Superior temporal gyrus (tissue), 1 donor: Measurements from ENCODE around the gene KCTD5.

Experiments used
- DNase-seq: peaks from one replicate; pipeline ENCODE4 v3.0.0-alpha.2; 2016; ENCODE audit errors: extremely low spot score

KCTD5 gene

DNA sequence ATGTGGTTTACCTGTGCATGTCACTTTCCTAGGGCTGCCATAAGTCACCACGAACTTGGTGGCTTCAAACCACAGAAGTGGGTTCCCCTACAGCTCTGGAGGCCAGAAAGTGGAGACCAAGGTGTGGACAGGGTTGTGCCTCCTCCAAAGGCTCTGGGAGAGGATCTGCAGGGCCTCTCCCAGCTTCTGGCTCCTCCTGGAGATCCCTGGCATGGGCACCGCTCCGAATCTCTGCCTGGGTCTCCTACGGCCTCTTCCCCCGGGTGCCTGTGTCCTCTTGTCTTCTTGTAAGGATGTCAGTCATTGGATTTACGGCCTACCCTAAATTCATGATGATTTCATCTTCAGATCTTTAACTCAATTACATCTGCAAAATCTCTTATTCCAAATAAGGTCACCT, 67.6 kb downstream of the KCTD5 start:
- DNase-seq: no peak

- DNase-seq: no peak
These were observed 69.3 kb downstream of the KCTD5 start for GRCh38 chr16:2751577-2752034.

DNA sequence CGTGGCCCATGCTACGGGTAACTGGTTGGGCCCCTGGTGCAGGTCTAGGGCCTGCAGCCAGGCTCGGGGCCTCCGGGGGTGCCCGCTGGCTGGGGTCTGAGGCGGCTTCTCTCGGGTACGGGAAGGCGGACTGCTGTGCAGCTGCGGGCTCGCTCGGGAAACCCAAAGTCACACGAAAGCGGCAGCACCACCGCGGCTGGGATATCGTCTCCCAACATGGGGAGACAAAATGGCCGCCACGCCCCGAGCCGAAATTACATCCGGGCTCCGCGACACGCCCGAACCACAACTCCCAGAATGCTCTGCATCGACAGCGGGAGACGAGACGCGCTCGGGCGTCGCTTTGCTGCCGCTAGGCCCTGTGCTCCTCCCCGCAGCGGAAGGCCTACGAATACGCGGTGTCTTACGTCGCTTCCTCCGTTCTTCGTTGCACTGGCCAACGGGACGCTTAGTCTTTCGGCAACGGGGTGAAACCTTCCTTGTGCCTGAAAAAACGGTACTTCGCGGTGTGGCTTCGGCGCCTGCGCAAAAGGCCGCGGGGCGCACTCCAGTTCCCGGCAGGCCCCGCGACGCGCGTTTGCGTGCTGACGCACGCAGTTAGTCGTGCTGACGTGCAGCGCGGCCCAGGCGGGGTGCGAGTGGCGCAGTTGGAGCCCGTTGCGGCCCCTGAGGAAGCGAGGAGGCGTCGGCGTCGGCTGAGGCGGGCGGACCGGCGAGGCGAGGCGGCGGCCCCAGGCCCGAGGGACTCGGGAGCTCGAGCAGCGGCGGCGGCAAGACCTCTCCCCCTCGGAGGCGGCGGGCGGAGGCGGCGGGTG, 69.9 kb downstream of the KCTD5 start, which contains the start of gene SRRM2:
SRRM2 (plus strand) TSS at position 604 of the 815 bp plus-strand sequence. CDS start 3,727 bp downstream, outside the sequence.
- DNase-seq: peak; percentile 98

DNA sequence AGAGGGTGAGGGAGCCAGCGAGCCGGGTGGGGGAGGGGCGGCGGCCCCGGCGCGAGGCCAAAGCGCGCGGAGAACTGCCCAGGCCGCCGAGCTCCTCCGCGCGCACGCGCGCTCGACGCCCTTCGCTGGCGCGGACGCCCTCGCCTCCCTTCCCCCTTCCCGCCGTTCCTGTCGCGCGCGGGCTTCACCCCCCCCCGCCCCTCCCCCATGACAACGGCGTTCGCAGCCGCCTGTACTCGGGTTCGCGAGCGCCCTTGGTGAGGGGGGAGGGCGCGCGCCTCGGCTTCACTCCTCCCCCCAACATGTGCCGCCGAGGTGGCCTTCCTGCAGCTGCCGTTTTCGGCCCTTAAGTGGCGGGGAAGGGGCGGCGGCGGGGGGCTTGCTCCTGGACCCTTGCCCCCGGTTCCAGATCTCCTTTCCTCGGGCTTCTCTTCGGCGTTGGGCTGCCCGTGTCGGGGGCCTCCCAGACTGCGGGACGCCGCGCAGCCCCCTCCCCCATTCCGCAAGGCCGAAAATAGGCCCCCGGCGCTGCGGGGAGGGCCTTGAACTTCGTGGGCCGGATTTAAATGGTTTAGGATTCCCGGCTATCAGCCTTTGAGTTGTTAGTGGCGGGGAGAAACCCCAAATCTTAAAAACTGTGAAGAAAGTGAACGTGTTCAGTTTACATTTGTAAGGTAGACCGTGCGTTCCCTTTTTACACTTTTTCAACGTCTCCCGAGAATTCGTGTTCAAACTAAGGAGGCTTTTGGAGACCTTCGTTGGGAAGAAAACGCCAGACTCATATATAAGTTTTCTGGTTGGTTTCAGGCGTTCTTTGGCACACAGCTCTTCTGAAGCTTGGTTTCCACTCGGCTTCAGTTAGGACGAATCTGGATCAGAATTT, 70.8 kb downstream of the KCTD5 start:
- peak; percentile 76 for DNase-seq

- DNase-seq: no peak
These were observed 71.4 kb downstream of the KCTD5 start for GRCh38 chr16:2753733-2754020.

DNA sequence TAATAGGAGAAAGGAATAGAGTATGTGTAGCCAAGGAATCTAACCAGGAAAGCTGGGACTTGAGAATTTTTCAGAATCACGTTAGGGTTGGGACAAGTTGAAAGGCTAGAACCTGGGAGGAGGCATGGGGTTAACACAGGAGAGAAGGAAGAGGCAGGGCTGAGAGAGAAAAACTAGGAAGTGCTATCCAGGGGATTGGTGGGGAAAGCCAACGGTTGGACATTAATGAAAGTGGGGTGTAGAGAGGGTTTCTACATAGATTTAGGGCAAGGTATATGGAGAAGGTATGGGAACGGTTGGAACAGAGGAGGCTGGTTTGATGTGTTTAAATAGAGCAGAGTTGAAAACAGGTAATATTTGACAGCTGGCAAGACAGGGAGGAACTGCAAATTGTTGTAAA, 72.8 kb downstream of the KCTD5 start:
- no peak for DNase-seq

- no peak for DNase-seq
These were observed 74.1 kb downstream of the KCTD5 start for GRCh38 chr16:2756288-2757015.

GRCh38 chr16:2757344-2757743, 75.0 kb downstream of the KCTD5 start:
- DNase-seq: no peak
